GM10248 (cell line): ENCODE results near the gene IGSF9B.

Experiments used
- CTCF ChIA-PET: fragments of 300-600 bp; sonication (Branson Sonifier 250); formaldehyde crosslinking; extraction: SDS; loops from one replicate; lab custom pipeline; 2021; ENCODE audit warnings: antibody characterized with exemption; lab: Yijun Ruan, JAX
- POLR2A ChIA-PET: fragments of 350-650 bp; sonication (Branson Sonifier 250); formaldehyde crosslinking; extraction: SDS; loops from one replicate; lab custom pipeline; 2020; ENCODE audit warnings: antibody characterized with exemption; lab: Yijun Ruan, JAX
- DNase-seq: peaks from one replicate; pipeline ENCODE4 v3.0.0; 2012; ENCODE audit errors: extremely low spot score
- TF ChIP-seq, protein P1 (sequence below): IDR thresholded peaks from 2 replicates; pipeline ENCODE4 v1.5.1; 2012; ENCODE audit warnings: mild to moderate bottlenecking, low read depth; ENCODE audit errors: extremely low read depth, missing control alignments, control extremely low read depth

The IGSF9B gene

DNA sequence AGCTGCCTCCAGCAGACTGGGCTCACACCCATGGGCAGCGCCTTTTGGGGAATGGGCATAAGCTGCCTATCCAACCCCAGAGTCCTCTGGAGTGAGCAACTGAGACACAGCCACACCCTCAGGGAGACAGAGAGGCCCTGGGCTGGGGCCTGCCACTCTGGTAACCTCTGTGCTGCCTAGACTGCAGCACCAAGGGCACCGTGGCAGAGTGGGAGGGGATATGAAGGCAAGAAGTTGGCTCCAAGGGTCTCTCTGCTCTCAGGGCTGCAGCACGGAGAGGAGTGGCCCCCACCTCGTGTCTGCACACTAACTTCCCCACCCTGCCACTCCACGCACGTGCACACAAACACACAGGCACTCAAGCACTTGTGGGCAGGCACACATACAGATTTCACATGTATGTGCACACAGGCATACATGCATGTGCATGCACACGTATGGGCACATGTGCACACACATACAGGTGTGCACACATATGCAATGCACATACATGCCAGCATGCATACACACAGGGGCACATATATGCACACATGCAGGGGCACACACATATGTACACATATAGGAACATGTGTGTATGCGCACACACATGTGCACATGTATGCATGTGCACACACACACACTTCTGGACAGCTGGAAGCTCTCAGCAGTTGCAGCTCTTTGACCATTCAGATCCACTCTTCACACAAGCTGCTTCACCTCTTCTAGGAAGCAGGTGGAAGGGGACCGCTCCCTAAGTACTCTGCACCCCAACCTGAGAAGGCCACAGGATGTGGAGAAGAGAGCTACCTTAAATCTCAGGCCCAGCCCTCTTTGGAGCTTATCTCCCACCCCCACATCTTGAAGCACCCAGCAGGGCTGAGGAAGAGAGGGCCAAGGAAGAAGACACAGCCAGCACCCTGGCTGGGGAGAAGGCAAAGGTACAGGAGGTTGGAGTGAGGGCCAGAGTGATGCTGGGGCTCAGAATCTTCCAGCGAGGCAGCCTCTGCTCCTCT, 4.3 kb downstream of the IGSF9B start:
- DNase-seq = no peak
- TF ChIP-seq, protein P1, sequence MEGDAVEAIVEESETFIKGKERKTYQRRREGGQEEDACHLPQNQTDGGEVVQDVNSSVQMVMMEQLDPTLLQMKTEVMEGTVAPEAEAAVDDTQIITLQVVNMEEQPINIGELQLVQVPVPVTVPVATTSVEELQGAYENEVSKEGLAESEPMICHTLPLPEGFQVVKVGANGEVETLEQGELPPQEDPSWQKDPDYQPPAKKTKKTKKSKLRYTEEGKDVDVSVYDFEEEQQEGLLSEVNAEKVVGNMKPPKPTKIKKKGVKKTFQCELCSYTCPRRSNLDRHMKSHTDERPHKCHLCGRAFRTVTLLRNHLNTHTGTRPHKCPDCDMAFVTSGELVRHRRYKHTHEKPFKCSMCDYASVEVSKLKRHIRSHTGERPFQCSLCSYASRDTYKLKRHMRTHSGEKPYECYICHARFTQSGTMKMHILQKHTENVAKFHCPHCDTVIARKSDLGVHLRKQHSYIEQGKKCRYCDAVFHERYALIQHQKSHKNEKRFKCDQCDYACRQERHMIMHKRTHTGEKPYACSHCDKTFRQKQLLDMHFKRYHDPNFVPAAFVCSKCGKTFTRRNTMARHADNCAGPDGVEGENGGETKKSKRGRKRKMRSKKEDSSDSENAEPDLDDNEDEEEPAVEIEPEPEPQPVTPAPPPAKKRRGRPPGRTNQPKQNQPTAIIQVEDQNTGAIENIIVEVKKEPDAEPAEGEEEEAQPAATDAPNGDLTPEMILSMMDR = no peak
- CTCF ChIA-PET = interaction anchor here (1.4 kb wide), 1 partner anchor 29 kb away, joined by 3 read pairs; no protein-coding TSS in a partner anchor
- POLR2A ChIA-PET = no interaction called here

DNA sequence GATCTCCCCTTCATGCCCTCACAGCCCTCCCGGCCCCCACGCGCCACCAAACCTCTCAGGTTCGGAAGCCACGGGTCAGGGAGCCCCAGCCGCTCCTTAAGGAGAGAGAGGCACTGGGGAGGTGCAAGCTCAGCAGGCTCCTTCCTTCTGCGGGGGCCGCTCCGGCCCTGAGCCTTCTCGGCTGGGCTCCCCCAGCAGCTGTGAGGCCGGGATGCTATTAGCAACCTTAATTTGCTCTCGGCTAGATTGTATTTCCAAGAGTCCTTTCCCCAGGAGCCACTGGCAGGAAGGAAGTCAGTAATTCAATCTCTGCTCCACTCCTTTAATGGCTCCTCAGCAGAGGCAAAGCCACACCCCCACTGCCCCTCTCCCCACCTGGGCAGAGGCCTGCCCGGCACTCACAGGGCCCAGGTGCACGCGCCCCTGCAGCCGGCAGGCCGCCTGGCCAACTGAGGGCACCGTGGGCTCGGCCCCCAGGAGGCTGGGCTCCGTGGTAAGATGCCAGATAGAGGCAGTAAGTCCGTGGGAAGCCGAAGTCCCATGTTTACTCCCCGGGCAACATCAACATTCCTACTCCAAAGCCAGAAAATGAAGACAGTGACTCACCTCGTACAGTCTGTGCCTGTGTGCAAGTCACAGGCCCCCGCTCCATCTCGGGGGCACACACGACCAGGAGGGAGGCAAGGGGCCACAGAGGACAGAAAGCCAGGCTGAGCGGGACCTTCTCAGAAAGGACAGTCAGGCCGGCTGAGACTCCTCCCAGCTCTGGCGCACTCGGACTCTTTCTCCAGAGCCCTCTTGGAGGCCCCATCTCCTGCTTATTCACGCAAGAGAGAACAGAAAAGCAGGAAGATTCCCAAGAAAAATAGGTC, 5.2 kb downstream of the IGSF9B start:
- POLR2A ChIA-PET = no interaction called here
- TF ChIP-seq, protein P1 = no peak
- CTCF ChIA-PET = interaction anchor here (1.4 kb wide), 1 partner anchor 28 kb away, joined by 3 read pairs; no protein-coding TSS in a partner anchor
- no peak for DNase-seq

DNA sequence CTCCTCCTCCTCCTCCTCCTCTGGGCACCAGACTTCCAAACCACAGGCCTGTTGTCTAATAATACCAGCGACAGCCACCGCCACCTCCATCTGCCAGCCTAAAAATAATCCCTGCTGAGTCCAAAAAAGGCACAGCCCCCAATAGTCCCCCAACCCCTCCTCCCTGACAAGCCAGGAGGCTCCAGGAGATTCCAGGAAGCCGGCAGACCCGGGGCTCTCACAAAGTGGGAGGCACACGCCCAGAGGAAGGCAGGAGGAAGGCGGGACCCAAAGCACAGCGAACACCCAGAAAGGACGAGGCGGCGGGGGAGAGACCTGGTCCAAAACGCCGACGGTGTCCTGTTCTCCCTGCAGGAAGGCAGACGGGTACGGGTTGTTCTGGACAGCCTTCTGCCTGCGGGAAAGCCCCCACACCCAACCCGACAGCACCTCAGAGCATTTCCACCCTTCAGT, 5.9 kb downstream of the IGSF9B start:
- ChIA-PET POLR2A (no interaction called here), CTCF (no interaction called here)
- TF ChIP-seq, protein P1 = no peak
- DNase-seq = no peak

DNA sequence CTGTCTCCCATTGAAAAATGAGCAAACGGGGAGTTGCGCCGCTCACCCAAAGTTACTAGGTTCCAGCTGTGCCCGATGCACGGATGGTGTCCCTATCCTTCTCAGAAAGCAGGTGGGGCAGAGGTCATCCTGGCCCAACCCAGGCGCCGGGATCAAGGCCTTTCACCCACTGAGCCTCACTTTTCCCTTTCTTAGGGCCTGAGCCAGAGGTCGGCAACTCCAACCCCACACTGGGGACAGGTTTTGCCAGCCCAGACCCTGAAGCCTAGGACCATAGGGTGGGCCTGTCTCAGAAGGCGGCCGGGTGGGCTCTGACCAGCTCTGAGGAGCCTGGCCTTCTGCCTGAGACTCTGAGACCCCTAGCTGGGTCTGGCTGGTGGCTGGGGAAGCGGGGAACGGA, 6.3 kb downstream of the IGSF9B start:
- POLR2A ChIA-PET = no interaction called here
- TF ChIP-seq, protein P1 = no peak
- CTCF ChIA-PET = no interaction called here
- DNase-seq = no peak

DNA sequence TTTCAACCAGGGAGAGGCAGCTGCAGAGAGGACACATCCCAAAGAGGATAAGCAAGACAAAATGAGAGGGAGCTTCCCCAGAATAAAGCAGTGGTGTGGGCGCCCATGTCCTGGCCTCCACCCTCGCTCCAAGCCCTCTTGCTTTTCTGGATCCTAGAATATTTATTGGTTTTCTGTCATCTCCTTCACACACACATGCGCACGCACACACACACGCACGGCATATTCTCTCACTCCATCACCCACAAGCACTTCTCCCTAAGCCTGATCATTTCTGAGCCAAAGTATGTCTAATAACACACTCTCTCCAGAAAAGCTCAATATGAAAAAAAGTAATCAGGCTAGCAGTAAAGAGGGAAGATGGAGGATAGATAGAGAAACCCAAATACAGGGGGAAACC, 7.6 kb downstream of the IGSF9B start:
- no peak for DNase-seq
- POLR2A ChIA-PET = no interaction called here
- CTCF ChIA-PET = no interaction called here
- TF ChIP-seq, protein P1 = no peak

DNA sequence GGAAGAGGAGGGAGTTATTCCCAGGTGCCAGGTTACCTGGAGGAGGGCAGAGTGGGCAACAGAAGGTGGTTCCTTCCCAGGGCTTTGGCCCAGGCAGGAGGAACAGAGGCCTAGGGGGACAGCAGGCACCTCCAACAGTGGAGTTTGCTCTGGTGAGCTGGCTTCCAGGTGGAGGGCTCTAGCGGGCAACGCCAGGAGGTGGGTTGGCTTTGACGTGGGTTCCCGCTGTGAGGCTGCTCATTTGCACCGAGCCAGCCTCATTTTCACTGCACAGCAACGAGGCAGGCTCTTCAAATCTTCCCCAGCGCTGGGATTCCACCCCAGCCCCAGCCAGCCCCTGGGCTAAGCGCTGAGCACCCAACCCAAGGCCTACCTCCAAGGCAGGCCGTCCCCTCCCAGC, 8.1 kb downstream of the IGSF9B start:
- no peak for DNase-seq
- ChIA-PET CTCF (no interaction called here), POLR2A (no interaction called here)
- TF ChIP-seq, protein P1 = no peak
